HG03039 (cell line): ENCODE results near the gene PPP1R3A.
"Not testable (repeated sequence)": the region's sequence is repeated elsewhere in the genome, so short reads cannot be mapped to it uniquely, and the experiment has no call there.

ENCODE experiments used
- ATAC-seq: cut with Tn5 transposase; IDR thresholded peaks from one replicate; pipeline ENCODE4 v1.9.1; 2021; ENCODE audit warnings: mild to moderate bottlenecking, moderate library complexity; ENCODE audit not compliant: unreplicated experiment

The PPP1R3A gene

DNA sequence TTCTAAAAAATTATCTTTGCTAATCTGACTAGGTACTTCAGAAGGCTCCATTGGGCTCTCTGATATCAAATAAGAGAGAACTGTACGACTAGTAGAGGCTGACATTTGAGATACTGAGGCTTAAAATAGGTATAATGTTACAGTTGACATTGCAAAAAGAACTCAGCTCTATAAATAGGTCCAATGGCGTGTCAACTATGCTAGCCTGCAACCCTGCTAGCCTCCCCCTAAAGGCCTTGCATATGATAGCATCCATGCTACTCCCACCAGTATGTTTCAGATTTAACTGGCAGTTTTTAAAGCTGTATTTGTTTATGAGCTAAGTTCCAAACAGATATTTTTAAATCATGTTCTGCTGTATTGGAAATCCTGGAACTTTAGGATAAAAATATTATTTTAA lies at the start of gene PPP1R3A:
Gene PPP1R3A, minus strand, starts transcription at position 64 of the 400 bp plus-strand sequence. Its CDS starts 13 bp downstream, at position 51.
- no peak for ATAC-seq

DNA sequence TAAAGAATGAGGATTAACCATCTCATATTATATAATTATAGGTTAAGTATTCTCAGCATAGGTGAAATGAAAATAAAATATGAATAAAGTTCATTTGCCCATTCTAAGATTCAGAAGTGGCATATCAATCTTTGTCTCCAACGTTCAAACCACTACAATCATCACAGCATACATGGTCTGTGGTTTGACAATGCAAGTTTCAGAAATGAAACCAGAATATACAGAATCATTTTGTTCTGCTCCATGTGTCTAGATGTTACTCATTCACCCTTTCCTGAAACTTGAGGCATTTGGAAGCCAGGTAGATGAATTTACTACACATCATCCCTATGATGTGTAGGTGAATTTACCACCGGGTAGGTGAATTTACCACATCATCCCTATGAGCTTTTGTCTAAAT lies 44.5 kb upstream of the PPP1R3A start:
- ATAC-seq: no peak

- ATAC-seq: no peak
Measured at GRCh38 chr7:113959910-113960309, 41.1 kb upstream of the PPP1R3A start.

- no peak for ATAC-seq
Measured at GRCh38 chr7:113955157-113955556, 36.3 kb upstream of the PPP1R3A start.

GRCh38 chr7:113953553-113953952 lies 34.7 kb upstream of the PPP1R3A start:
- no peak for ATAC-seq

- ATAC-seq: no peak
Measured at GRCh38 chr7:113945018-113945938, 26.5 kb upstream of the PPP1R3A start.

- no peak for ATAC-seq
Measured at GRCh38 chr7:113936982-113937381, 18.2 kb upstream of the PPP1R3A start.

GRCh38 chr7:113936535-113936934 lies 17.7 kb upstream of the PPP1R3A start:
- no peak for ATAC-seq

DNA sequence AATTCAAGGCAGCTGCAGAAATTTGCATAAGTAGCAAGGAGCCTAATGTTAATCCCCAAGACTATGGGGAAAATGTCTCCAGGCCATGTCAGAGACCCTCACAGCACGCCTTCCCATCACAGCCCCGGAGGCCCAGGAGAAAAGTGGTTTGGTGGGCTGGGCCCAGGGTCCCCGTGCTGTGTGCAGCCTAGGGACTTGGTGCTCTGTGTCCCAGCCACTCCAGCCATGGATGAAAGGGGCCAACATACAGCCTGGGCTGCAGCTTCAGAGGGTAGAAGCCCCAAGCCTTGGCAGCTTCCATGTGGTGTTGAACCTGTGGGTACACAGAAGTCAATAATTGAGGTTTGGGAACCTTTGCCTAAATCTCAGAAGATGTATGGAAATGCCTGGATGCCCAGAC lies 10.6 kb upstream of the PPP1R3A start:
- ATAC-seq: not testable (repeated sequence)

- no peak for ATAC-seq
Measured at GRCh38 chr7:113928112-113928511, 9.3 kb upstream of the PPP1R3A start.

- ATAC-seq: no peak
Measured at GRCh38 chr7:113922049-113922448, 3.2 kb upstream of the PPP1R3A start.

- no peak for ATAC-seq
Measured at GRCh38 chr7:113921363-113921762, 2.6 kb upstream of the PPP1R3A start.

DNA sequence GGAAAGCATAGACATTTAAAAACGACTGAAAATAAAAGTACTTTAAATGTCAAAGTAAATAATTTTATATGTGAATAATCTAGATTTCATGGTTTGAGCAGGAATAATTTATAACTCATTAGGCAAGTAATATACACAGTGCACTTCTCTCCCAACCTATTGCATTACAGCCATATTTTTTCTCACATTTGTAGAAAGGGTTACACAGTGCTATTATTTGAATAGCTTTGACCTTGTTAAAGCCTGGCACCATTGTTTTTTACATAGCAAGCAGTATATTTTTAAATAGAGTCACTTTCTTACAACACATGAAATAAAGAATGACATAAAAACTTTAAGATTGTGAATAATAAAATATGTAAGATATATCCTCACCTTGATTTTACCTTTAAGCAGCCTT lies 969 bp downstream of the PPP1R3A start:
- ATAC-seq: no peak

DNA sequence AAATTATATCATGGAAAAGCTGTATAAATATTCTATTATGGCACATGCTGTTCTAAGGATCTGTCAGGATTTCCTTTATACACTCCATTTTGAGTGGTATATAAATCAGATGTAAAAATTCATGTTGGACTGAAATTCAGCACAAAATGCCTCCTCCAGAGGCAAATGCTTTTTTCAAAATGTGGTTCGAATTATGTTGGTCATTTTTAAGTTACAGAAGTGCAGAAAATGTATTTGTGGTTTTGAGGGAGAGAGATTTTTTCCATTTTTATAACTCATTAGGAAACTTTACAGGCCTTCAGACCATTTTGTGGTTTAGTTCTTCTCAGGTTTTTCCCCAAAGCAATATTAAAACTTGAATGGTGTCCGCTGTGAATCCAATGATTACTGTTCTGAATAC lies 2.9 kb downstream of the PPP1R3A start:
- no peak for ATAC-seq

GRCh38 chr7:113912876-113913275 lies 5.9 kb downstream of the PPP1R3A start:
- ATAC-seq: no peak

DNA sequence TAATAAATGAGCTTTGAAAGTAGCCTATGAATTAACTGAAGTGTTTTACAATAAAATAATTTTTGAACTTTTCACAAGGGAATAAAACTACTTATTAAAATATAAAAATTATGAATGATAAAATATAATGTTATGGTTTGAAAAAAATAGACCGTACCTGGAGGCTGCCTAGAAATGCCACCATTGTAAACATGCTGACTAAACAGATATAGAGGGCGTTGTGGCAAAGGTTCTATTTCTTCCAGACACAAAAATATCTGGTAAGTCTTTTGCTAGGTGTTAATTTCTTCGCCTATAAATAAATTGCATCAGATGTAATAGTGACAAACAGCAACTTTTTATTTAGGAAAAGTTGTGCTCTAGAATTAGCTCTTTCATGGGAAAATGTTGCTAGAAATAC lies 11.2 kb downstream of the PPP1R3A start:
- no peak for ATAC-seq

GRCh38 chr7:113904521-113904920 lies 14.3 kb downstream of the PPP1R3A start:
- ATAC-seq: no peak

DNA sequence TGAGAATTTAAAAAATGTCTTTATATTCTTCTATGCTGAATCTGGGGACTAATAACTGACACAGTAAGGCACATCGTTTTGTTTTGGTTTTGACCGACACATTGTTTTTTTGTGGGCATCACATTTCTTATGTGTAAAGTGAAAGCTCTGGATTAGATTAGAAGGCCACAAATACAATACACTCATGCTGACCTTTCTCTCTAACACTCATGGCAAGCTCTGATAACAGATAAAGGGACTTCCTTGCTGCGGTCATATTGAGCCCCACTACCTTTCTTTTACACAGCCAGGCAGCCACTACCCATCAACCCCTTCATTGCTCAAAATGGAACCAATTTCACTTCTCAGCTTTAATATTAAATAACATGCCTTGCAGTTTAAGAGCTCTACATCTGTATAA lies 26.0 kb downstream of the PPP1R3A start:
- no peak for ATAC-seq

- no peak for ATAC-seq
Measured at GRCh38 chr7:113891828-113892227, 27.0 kb downstream of the PPP1R3A start.

- no peak for ATAC-seq
Measured at GRCh38 chr7:113891031-113891350, 27.8 kb downstream of the PPP1R3A start.

- ATAC-seq: no peak
Measured at GRCh38 chr7:113890331-113891030, 28.3 kb downstream of the PPP1R3A start.

DNA sequence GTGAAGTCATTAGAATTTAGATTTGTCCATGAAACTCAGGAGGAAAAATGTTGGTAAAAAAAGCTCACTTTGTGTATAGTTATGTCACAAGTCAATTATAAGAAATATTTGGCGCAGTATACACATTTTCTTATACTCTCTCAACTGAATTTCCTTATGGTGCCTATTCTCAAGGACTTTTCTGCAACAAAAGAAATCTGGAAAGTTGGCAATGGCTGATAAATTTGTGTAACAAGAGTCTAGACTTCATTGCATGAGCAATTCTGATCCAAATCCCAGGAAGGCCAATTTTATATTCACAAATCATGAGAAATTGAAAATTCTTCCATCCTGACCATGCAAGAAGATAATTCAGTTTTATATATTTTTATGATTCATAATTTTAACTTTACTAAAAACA lies 35.7 kb downstream of the PPP1R3A start:
- no peak for ATAC-seq
